Muscle of leg (tissue), 11 donors: ENCODE measurements around the gene DGKI. TPM values are rescaled to one million over a fixed set of nuclear protein-coding genes. Genes with fewer than 3 reads are reported as not detected.

Experiments used
- DNase-seq: peaks from one replicate; pipeline ENCODE4 v3.0.0; 2013
- H3K27ac ChIP-seq: one replicate; pipeline ENCODE4 v1.5.1; 2013; ENCODE audit warnings: mild to moderate bottlenecking, low read length, control low read depth
- H3K27me3 ChIP-seq: one replicate; pipeline ENCODE4 v1.6.1; 2013; ENCODE audit warnings: low read length; ENCODE audit not compliant: control insufficient read depth, insufficient read depth
- H3K36me3 ChIP-seq: one replicate; pipeline ENCODE4 v1.6.1; 2013; ENCODE audit warnings: low read length; ENCODE audit not compliant: control insufficient read depth, insufficient read depth
- H3K4me1 ChIP-seq: one replicate; pipeline ENCODE4 v1.6.1; 2013; ENCODE audit warnings: low read length; ENCODE audit not compliant: control insufficient read depth, insufficient read depth
- H3K4me3 ChIP-seq: one replicate; pipeline ENCODE4 v1.5.1; 2013; ENCODE audit warnings: low read length, control low read depth
- H3K9me3 ChIP-seq: replicated peaks from 2 replicates; pipeline ENCODE4 v1.6.1; 2013; ENCODE audit warnings: low read depth, low read length; ENCODE audit not compliant: control insufficient read depth
- WGBS: methylation state at CpG from one replicate; pipeline ENCODE4 v1.1.5; 2013; ENCODE audit warnings: missing lambda C conversion rate; ENCODE audit not compliant: insufficient coverage; 5-methylcytosine and 5-hydroxymethylcytosine counted together
- polyA plus RNA-seq, 8 donors: library from polyadenylated mRNA; unstranded; fragments of 120-200 nt; gene quantifications; one replicate each; pipeline versions ENCODE4 v1.2.1 to v1.2.3, GENCODE V29; 2013; ENCODE audit warnings: inconsistent platforms in 1 of 8, low replicate concordance in 1 of 8; ENCODE audit not compliant: insufficient read length in 8 of 8, insufficient read depth in 1 of 8
- total RNA-seq: library from RNA; stranded (reverse); fragments of 120-200 nt; gene quantifications from one replicate; pipeline ENCODE4 v1.2.4, GENCODE V29; 2013

The DGKI gene
- total and polyA plus RNA-seq, 9 donors = 0.52 to 1.4 (median 0.70) TPM

DNA sequence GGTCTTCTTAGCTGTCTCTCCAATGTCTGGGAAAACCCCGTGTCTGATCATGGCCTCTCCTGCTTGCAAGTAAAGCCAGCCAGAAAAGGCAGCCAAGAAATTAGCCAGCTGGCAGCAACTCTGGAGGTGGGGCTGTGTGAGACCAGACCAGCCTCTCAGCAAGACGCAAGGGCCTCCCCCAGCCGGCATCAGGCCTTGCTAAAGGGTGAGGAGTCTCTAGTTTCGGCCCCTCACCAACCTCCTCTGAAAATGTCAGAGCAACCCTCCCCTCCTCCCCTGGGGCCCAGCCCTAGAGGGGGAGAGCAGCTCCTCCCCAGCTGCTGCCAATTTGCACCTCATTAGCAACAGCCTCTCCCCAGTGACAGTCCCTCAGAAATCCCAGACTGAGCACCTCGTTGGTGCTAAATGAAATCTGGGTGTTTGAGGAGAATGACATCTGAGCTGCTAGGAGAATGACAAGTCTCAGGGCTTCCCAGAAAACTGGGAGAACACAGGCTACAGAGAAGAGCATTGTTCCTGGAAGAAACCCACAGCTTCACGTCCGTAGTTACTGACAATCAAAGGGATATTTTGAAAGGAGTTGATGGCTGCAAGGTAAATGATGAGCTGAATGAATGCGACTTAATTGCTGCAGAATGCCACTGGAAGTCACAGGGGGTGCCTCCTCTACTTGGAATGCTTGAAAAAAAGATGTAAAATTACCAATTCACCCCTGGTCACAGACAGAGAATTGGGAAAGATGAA lies 25.9 kb downstream of the DGKI start:
- Histone ChIP-seq H3K9me3 (no peaks in the 10 kb centered on the region), H3K4me3 (no peak overlapping the region), H3K4me1 (peaks cover 11% of the 10 kb centered on the region), H3K36me3 (no peaks in the 10 kb centered on the region), H3K27me3 (no peaks in the 10 kb centered on the region), H3K27ac (no peak overlapping the region)
- 17% methylated on average over 5 of the region's 8 CpGs for WGBS
- DNase-seq = peak; percentile 93

DNA sequence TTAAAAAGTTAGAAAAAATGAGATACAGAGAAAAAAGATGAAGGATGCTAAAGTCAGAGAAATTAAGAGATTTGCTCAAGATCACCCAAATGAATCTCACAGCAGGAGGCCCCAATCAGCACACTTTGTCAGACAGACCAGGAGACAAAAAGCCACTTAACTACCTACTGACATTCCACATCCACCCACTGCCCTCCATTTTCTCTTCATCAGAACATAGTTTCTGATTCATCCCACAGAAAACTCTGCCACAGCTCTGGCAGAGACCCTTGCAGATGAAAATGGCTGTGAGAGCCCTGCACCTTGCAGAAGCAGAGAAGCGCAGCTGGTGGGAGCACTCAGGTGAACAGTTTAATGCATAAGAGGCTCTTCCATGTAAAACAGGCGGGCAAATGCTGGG lies 26.6 kb downstream of the DGKI start:
- Histone ChIP-seq H3K9me3 (no peaks in the 10 kb centered on the region), H3K27ac (no peak overlapping the region), H3K4me1 (peaks cover 11% of the 10 kb centered on the region), H3K4me3 (no peak overlapping the region), H3K27me3 (no peaks in the 10 kb centered on the region), H3K36me3 (no peaks in the 10 kb centered on the region)
- WGBS = 44% methylated on average over 1 of the region's 2 CpGs
- DNase-seq = no peak

DNA sequence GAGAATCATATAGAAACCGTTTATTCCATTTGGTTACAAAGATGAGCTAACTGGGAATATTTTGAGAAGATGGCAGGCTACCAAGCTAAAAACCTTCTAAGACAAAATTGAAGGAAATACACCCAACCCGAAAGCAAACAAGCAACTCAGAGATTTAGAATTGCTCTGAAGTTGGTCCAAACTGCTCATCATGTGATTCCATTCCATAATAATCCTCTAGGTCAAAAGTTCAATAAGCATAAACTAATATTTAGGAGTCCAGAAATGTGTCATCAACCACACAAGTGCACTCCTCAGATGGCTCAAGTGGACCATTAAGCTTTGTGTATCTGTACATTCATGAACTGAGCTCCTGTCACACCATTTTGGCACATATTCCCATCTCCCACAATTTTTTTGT lies 28.7 kb downstream of the DGKI start:
- WGBS = no CpG with 5 or more reads among the region's 2 CpGs
- DNase-seq = peak; percentile 28
- Histone ChIP-seq H3K36me3 (no peaks in the 10 kb centered on the region), H3K27me3 (no peaks in the 10 kb centered on the region), H3K4me3 (no peak overlapping the region), H3K27ac (no peak overlapping the region), H3K9me3 (no peaks in the 10 kb centered on the region), H3K4me1 (peaks cover 11% of the 10 kb centered on the region)

DNA sequence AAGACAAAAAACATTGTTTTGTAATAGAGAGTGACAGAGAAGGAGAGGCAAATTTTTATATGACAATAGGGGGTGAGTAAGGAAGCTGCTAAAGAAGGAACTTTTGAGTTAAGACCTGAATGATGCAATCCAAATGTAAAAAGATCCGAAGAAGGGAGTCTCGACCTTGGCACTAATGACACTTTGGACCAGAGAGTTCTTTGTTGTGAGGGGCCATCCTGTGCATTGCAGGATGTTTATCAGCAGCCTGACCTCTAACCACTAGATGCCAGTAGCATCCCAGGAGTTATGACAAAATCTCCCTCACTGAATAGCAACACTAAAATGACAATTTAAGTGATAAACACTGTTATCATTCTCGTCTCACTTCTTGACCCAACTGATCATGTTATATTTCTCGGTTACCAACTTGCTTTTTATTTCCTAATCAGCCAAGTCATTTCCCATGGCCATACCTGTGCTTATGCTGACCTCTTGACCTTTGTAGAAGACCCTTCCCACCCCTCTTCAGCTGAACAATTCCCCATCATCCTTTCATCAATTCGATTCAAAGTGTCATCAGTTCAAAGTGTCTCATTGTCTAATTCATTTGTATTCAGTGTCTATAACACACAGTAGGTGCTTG lies 30.0 kb downstream of the DGKI start:
- Histone ChIP-seq H3K27ac (no peak overlapping the region), H3K4me3 (no peak overlapping the region), H3K27me3 (no peaks in the 10 kb centered on the region), H3K9me3 (no peaks in the 10 kb centered on the region), H3K4me1 (peaks cover 11% of the 10 kb centered on the region), H3K36me3 (no peaks in the 10 kb centered on the region)
- 80% methylated on average over 2 of the region's 5 CpGs for WGBS
- peak; percentile 23 for DNase-seq

DNA sequence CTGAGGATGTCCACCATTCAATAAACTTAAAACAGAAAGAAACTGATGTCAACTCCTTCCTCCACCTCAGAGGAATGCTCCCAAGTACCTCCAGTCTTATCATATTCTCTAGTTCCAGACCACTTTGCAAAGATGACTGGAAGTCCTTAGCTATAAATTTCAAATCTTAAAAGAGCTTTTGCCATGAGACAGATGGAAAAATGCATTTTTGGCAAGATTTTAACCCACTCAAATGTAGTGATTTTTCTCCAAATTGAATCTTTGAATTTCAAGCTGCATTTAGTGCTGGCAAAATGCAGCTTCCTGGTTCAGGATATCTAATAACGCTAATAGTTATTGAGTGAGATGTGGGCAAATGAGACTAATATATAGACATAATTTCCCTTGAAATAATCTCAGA lies 33.2 kb downstream of the DGKI start:
- WGBS = no CpG with 5 or more reads among the region's 1 CpG
- H3K4me3 ChIP-seq = no peak overlapping the region

DNA sequence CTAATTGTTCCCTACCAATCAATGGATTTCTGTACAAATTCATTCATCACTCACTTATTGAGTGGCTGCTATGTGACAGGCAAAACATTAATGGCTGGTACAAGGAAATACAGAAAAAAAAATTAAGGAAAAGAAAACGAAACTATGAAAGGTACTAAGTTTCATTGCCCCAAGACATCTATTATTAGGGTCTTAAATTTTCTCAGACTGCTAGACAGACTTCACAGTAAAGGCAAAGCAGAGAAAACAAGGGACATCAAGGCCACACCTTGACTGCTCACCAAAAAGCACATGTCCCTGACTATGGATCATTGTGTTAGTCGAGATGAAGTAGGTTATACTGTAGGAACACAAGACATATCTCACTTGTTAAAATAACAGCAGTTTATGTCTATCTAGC lies 36.5 kb downstream of the DGKI start:
- Histone ChIP-seq H3K36me3 (no peaks in the 10 kb centered on the region), H3K27ac (no peak overlapping the region), H3K27me3 (no peaks in the 10 kb centered on the region), H3K4me3 (no peak overlapping the region), H3K4me1 (no peaks in the 10 kb centered on the region), H3K9me3 (no peaks in the 10 kb centered on the region)
- no CpG with 5 or more reads among the region's 2 CpGs for WGBS
- no peak for DNase-seq

More for the DNA sequence above, 33.2 kb downstream of the DGKI start:
- Histone ChIP-seq H3K9me3 (no peaks in the 10 kb centered on the region), H3K36me3 (no peaks in the 10 kb centered on the region), H3K27ac (no peak overlapping the region), H3K27me3 (no peaks in the 10 kb centered on the region), H3K4me1 (no peaks in the 10 kb centered on the region)
- no peak for DNase-seq

DNA sequence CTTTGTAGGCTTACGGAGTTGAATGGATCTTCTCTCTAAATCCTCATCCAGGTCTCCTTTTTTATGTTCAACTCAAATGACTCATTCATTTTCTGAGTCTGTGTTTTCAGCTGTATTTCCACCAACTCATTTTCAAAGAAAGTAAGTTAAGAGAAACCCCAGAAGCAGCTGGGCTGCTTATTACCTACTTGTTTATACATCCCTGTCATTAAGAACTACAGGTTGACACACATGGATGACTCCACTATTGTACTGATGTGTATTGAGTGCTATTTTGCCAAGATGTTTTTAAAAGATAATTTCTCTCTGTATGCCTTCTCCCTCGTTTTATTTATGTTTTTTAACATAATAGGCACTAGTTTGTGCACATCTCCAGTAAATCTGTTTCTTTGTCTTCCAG lies 41.9 kb downstream of the DGKI start:
- no peaks in the 10 kb centered on the region for H3K36me3 ChIP-seq
- no peak for DNase-seq
- no peaks in the 10 kb centered on the region for H3K27me3 ChIP-seq
- WGBS = no CpG with 5 or more reads among the region's 2 CpGs
- H3K9me3 ChIP-seq = no peaks in the 10 kb centered on the region
- H3K27ac ChIP-seq = no peak overlapping the region
- no peak overlapping the region for H3K4me3 ChIP-seq
- no peaks in the 10 kb centered on the region for H3K4me1 ChIP-seq

DNA sequence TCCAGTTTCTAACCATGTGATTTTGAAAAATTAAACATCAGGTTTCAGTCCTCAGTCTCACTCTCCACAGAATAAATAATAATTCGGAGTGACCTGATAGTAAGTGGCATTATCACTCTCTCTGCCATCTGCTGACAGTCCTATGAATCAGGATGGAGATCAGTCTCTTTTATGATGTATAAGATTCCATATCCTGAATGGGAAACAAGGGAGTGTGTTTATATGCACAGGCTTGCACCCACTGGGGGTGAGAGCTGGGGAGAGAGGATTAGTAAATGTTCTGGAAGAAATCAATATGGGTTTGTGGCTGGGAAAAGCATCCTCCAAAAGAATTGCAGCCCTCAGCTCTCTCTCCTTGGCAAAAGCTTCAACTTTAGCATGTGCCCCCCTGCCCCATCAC lies 45.3 kb downstream of the DGKI start:
- H3K27me3 ChIP-seq = no peaks in the 10 kb centered on the region
- whole genome bisulfite sequencing = no CpG with 5 or more reads among the region's 1 CpG
- no peaks in the 10 kb centered on the region for H3K36me3 ChIP-seq
- no peaks in the 10 kb centered on the region for H3K4me1 ChIP-seq
- no peak overlapping the region for H3K4me3 ChIP-seq
- no peak for DNase-seq
- H3K27ac ChIP-seq = no peak overlapping the region
- no peaks in the 10 kb centered on the region for H3K9me3 ChIP-seq

DNA sequence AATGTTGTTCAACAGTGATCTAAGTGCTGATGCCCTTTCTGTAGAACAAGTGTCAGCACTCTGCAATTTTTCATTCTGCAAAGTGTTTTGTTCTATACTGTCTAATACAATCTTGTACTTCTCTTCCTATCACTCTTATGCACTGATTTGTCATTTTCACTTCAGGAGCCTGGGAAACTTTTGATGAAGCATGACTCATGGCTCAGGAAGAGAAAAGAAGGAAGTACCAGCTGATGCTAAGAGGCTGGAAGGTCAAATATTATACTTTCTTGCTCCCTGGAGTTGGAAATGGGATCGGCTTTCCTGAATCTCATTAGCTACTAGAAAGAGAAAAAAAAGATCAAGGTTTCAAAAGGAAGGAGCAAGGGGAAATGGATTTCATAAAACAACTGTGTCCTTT lies 45.8 kb downstream of the DGKI start:
- Histone ChIP-seq H3K4me3 (no peak overlapping the region), H3K9me3 (no peaks in the 10 kb centered on the region), H3K27ac (no peak overlapping the region), H3K36me3 (no peaks in the 10 kb centered on the region), H3K4me1 (no peaks in the 10 kb centered on the region), H3K27me3 (no peaks in the 10 kb centered on the region)
- no CpG with 5 or more reads among the region's 1 CpG for WGBS
- DNase-seq = no peak

DNA sequence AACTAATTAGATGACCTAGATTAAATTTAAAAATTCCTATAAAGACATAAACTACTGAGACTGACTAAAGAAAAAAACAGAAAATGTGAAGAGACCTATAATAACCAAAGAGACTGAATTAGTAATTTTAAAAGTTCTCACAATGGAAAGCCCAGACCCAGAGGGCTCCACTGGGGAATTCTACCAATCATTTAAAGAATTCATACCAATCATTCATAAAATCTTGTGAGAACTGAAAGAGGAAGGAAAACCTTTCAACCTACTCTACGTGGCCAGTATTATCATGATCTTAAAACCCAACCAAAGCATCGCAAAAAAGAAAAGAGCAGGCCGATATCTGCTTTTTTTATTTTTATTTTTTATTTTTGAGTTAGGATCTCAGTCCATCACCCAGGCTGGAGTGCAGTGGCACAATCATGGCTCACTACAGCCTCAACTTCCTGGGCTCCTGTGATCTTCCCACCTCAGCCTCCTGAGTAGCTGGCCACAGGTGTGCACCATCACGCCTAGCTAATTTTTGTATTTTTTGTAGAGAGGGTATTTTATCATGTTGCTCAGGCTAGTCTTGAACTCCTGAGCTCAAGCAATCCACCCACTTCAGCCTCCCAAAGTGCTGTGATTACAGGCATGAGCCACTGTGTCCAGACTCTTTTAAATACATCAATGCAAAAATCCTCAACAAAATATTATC lies 48.6 kb downstream of the DGKI start:
- H3K9me3 ChIP-seq = no peaks in the 10 kb centered on the region
- no peaks in the 10 kb centered on the region for H3K36me3 ChIP-seq
- H3K4me1 ChIP-seq = no peaks in the 10 kb centered on the region
- H3K27ac ChIP-seq = no peak overlapping the region
- H3K27me3 ChIP-seq = no peaks in the 10 kb centered on the region
- DNase-seq = no peak
- no peak overlapping the region for H3K4me3 ChIP-seq
- no CpG with 5 or more reads among the region's 4 CpGs for WGBS
